Myocyte (in vitro differentiated cells): ENCODE results near the gene CD160. TPM values are rescaled to one million over a fixed set of nuclear protein-coding genes. Genes with fewer than 3 reads are reported as not detected.
"Not testable (repeated sequence)": the region's sequence is repeated elsewhere in the genome, so short reads cannot be mapped to it uniquely, and the experiment has no call there.

Experiments used
- DNase-seq: peaks from one replicate; pipeline ENCODE4 v3.0.0-alpha.2; 2012; ENCODE audit warnings: low read depth
- total RNA-seq: library from RNA; depleted of rRNA; stranded (reverse); fragments of >200 nt; gene quantifications from 2 replicates; pipeline ENCODE4 v1.2.3, GENCODE V29; 2014

CD160 gene
- total RNA-seq, 1 donor from 2014 or later = not detected

DNA sequence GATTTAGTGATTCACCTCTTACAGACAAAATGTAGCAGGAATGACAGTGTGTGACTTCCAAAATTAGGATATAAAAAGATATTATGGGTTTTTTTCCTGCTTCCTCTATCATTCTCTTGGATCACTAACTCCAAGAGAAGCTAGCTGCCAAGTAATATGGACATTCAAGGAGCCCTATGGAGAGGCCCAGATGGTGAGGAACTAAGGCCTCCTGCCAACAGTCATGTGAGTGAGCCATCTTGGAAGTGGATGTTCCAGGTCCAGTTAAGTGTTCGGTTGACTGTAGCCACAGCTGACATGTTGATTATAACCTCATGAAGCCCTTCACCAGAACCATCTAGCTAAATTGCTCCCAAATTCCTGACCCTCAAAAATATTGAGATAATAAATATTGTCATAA lies 38.8 kb downstream of the CD160 start:
- no peak for DNase-seq

DNA sequence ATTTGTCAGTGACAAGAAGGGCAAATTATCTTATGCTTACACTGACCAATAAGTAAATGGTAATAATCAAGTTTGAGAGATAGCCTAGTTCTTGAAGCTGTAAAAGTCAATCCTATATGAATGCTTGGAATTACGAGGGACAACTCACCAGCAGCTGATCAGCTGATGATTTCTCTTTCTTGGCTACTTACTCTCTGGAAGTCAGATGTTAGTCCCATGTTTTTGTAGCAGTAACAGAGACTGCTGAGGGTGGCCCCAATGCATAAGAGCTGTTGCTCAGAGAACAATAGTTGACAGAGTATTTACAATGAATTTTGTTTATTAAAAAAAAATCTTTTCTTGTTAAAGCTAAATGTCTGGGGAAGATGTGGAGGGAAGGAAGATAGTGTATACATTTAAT lies 39.3 kb downstream of the CD160 start:
- DNase-seq = no peak

DNA sequence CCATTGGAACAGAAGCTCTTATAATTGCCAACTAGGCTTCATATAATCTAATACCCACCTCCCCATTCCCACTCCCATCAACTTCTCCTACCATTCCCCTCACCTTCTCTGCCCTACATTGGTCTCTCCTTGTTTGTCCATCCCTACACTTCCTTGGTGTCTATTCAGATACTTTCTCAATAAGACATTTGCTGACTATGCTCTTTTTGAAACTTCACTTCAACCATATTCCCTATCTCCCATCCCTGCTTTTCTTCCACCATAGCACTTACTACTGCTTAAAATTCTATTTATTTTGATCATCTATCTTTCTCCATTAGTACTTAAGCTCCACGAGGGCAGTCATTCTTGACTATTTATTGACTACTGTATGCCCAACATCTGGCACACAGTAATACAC lies 40.4 kb downstream of the CD160 start:
- no peak for DNase-seq

DNA sequence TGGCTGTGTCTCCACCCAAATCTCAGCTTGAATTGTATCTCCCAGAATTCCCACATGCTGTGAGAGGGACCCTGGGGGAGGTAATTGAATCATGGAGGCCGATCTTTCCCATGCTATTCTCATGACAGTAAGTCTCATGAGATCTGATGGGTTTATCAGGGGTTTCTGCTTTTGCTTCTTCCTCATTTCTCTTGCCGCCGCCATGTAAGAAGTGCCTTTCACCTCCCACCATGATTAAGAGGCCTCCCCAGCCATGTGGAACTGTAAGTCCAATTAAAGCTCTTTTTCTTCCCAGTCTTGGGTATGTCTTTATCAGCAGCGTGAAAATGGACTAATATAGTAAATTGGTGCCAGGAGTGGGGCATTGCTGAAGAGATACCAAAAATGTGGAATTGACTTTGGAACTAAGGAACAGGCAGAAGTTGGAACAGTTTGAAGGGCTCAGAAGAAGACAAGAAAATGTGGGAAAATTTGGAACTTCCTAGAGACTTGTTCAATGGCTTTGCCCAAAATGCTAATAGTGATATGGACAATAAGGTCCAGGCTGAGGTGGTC lies 41.2 kb downstream of the CD160 start:
- DNase-seq = not testable (repeated sequence)

DNA sequence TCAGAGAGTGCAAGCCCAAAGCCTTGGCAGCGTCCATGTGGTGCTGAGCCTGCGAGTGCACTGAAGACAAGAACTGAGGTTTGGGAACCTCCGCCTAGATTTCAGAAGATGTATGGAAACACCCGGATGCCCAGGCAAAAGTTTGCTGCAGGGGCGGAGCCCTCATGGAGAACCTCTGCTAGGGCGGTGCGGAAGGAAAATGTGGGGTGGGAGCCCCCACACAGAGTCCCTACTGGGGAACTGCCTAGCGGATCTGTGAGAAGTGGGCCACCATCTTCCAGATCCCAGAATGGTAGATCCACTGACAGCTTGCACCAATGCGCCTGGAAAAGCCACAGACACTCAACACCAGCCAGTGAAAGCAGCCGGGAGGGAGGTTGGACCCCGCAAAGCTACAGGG lies 42.2 kb downstream of the CD160 start:
- DNase-seq = not testable (repeated sequence)

DNA sequence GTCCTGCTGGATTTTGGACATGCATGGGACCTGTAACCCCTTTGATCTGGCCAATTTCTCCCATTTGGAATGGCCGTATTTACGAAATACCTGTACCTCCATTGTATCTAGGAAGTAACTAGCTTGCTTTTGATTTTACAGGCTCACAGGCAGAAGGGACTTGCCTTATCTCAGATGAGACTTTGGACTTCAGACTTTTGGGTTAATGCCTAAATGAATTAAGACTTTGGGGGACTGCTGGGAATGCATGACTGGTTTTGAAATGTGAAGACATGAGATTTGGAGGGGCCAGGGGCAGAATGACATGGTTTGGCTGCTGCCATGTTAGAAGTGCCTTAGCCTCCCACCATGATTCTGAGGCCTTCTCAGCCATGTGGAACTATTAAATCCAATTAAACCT lies 42.7 kb downstream of the CD160 start:
- DNase-seq = not testable (repeated sequence)

- DNase-seq = not testable (repeated sequence)
Observed at GRCh38 chr1:145764231-145764940, 45.1 kb downstream of the CD160 start.

- not testable (repeated sequence) for DNase-seq
Observed at GRCh38 chr1:145765127-145765526, 45.8 kb downstream of the CD160 start.

- DNase-seq = not testable (repeated sequence)
Observed at GRCh38 chr1:145765585-145766360, 46.5 kb downstream of the CD160 start.

- not testable (repeated sequence) for DNase-seq
Observed at GRCh38 chr1:145766926-145767325, 47.6 kb downstream of the CD160 start.

- DNase-seq = not testable (repeated sequence)
Observed at GRCh38 chr1:145768004-145768403, 48.7 kb downstream of the CD160 start.

DNA sequence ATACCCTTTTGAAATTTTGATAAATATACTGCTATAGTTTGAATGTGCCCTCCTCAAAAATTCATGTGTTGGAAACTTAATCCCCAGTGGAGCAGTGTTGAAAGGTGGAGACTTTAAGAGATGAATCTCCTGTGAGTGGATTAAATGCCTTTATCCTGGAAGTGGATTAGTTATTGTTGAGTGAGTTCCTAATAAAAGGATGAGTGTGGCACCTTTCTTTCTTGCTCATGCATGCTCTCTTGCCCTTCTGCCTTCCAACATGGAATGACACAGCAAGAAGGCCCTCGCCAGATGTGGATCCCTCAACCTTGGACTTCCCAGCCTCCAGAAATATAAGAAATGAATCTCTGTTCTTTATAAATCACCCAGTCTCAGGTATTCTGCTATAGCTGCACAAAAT lies 51.8 kb downstream of the CD160 start:
- no peak for DNase-seq

GRCh38 chr1:145773423-145773822 lies 54.1 kb downstream of the CD160 start:
- DNase-seq = no peak

- no peak for DNase-seq
Observed at GRCh38 chr1:145777357-145778145, 58.3 kb downstream of the CD160 start.

GRCh38 chr1:145778146-145778540 lies 58.8 kb downstream of the CD160 start:
- no peak for DNase-seq

DNA sequence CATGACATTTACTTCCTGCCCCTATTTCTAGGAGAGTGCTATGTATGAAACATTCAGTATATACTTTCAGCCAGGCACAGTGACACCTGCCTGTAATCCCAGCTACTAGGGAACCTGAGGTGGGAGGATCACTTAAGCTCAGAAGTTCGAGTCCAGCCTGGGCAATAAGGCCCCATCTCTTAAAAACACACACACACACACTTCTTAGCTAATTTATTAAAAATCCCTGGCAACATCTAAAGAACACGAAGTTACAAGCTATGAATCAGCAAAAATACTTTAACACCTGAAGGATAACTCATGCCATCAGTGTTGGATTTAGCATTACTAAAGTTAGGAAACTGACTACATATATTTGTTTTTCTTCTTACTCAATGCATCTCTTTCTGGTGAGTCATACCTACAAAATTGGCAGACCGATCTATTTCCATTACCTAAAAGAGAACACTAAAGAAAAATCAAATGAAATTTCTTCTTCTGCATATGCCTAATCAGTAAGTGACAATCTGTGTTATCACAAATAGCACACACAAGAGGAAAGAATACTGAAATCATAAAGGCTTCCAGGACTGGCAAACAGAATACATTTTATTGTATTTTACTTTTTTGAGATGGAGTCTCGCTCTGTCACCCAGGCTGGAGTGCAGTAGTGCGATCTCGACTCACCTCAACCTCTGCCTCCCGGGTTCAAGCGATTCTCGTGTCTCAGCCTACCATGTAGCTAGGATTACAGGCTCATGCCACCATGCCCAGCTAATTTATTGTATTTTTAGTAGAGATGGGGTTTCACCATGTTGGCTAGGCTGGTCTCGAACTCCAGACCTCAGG lies 63.2 kb downstream of the CD160 start:
- peak; percentile 18 for DNase-seq

DNA sequence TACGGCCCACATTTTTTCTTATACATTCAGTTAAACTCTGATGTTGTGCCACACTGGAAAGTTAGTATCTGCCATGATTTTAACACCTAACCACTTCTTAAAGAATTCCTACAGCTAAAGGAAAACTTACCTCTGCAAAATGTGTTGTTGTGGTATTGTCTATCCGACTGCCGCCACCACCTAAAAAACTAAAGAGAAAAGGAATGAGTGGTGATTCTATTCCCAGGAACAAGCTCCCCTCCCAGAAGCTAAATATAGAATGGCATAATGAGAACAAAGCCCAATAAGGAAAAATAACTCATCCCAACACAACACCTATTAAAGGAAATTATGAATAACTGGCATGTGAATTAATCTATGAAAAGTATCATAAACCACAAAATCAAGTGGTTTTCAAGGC lies 65.1 kb downstream of the CD160 start:
- peak; percentile 61 for DNase-seq

- no peak for DNase-seq
Observed at GRCh38 chr1:145785547-145785946, 66.2 kb downstream of the CD160 start.

DNA sequence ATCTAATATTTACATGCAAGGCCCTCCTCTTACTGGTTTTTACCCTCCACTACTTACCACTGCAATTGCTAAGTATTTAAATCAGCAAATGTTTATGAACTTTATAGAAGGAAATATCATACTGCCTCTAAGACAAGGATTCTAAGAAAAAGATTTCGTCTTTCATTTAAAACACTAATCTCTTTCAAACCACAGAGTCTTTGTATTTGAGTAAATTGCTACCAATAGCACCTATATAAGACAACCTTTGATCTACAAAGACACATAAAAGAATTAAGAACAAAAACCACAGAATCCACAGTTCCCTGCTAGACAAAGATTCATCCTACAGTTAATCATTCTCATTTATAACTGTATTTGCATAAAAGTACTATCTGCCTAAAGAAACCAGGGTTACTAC lies 67.0 kb downstream of the CD160 start:
- no peak for DNase-seq

- no peak for DNase-seq
Observed at GRCh38 chr1:145788580-145788979, 69.3 kb downstream of the CD160 start.
